ENCODE measurements around the gene ATP1B4.

- TF ChIP-seq POLR2A (IDR thresholded peaks at IDR 0.05; ENCODE audit: low read depth, low read length) = no peak
- TF ChIP-seq TAF1 (IDR thresholded peaks at IDR 0.05; ENCODE audit: borderline replicate concordance, low read depth, low read length) = no peak
Measured at GRCh38 chrX:120379937-120380681, 18.2 kb downstream of the ATP1B4 start.
